KOPT-K1 (cell line): ENCODE data around the gene SLC30A3.
"Not testable (repeated sequence)": the region's sequence is repeated elsewhere in the genome, so short reads cannot be mapped to it uniquely, and the experiment has no call there.

Experiments used
- H3K27ac ChIP-seq: fragments of 200-600 bp; sonication (generic); 2 replicates; pipeline ENCODE4 v1.5.1; 2016; ENCODE audit warnings: antibody characterized with exemption, mild to moderate bottlenecking, low read depth, low read length; ENCODE audit not compliant: poor library complexity, severe bottlenecking
- H3K36me3 ChIP-seq: fragments of 200-600 bp; sonication (generic); 2 replicates; pipeline ENCODE4 v1.5.1; 2017; ENCODE audit warnings: antibody characterized with exemption, mild to moderate bottlenecking, low read length, moderate library complexity; ENCODE audit not compliant: insufficient read depth
- H3K9me3 ChIP-seq: fragments of 200-600 bp; sonication (generic); 2 replicates; pipeline ENCODE4 v1.5.1; 2017; ENCODE audit warnings: antibody characterized with exemption, low read length, mild to moderate bottlenecking; ENCODE audit not compliant: insufficient read depth, poor library complexity, severe bottlenecking

The SLC30A3 gene

DNA sequence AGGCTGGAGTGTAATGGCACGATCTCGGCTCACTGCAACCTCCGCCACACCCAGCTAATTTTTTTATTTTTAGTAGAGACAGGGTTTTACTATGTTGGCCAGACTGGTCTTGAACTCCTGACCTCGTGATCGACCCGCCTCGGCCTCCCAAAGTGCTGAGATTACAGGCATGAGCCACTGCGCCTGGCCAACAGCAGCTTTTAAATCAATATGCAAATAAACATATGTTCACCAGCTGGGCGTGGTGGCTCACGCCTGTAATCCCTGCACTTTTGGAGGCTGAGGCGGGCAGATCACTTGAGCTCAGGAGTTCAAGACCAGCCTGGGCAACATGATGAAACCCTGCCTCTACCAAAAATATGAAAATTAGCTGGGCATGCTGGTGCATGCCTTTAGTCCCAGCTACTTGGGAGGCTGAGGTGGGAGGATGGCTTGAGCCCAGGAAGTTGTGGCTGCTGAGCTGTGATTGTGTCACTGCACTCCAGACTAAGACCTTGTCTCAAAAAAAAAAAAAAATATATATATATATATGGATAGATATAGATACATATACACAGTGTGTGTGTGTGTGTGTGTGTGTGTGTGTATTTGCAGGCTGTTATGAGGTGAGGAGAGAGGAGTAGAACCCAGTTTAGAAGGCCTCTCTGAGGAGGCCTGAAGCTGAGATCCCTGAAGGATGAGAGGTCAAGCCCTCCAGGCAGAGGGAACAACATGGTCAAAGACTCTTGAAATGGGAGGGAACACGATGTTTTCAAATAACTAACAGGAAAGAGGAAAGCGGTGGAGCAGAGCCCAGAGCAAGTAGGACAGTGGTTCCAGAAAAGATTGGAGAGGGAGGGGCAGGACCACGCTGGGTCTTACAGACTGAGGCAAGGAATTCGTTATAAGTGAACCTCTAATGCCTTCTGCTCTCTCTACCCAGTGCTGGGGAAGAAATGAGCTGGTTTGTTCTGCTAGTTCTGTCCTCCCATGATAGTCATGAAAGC is 10.0 kb upstream of the SLC30A3 start:
- not testable (repeated sequence) for H3K9me3 ChIP-seq, H3K36me3 ChIP-seq, H3K27ac ChIP-seq

GRCh38 chr2:27271631-27272340 is 8.9 kb upstream of the SLC30A3 start:
- Histone ChIP-seq H3K36me3 (no peaks in the 10 kb centered on the region), H3K9me3 (no peaks in the 10 kb centered on the region), H3K27ac (no peak overlapping the region)

GRCh38 chr2:27270670-27271069 is 7.8 kb upstream of the SLC30A3 start:
- H3K9me3 ChIP-seq = no peaks in the 10 kb centered on the region
- H3K36me3 ChIP-seq = no peaks in the 10 kb centered on the region

GRCh38 chr2:27270131-27270530 is 7.3 kb upstream of the SLC30A3 start:
- Histone ChIP-seq H3K36me3 (no peaks in the 10 kb centered on the region), H3K27ac (no peak overlapping the region), H3K9me3 (no peaks in the 10 kb centered on the region)

More at GRCh38 chr2:27270670-27271069, 7.8 kb upstream of the SLC30A3 start:
- no peak overlapping the region for H3K27ac ChIP-seq

DNA sequence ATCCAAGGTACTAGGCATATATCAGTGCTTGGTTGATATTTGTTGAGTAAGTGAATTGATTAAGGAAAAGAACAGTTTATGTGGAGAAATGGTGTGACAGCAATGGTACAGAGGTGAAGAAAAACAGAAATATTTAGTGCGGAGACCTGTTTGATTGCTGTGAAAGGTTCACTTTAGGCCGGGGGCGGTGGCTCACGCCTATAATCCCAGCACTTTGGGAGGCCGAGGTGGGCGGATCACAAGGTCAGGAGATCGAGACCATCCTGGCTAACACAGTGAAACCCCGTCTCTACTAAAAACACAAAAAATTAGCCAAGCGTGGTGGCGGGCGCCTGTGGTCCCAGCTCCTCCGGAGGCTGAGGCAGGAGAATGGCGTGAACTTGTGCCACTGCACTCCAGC is 5.4 kb upstream of the SLC30A3 start:
- not testable (repeated sequence) for H3K36me3 ChIP-seq, H3K9me3 ChIP-seq, H3K27ac ChIP-seq

DNA sequence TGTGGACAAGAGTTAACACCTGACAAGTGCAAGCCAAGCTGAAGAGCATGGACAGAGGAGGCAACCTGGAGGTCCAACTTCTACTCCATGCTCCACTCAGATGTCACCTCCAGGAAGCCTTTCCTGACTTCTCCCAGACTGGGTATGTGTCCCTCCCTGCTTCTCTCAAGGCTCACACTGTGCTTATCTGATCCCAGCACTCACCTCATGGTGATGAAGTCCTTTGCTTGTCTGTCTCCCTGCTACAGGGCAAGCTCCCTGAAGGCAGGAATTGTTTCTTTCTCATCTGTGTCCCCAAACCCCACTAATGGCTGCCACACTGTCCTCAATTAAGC is 2.7 kb upstream of the SLC30A3 start:
- Histone ChIP-seq H3K27ac (no peak overlapping the region), H3K36me3 (no peaks in the 10 kb centered on the region), H3K9me3 (no peaks in the 10 kb centered on the region)

DNA sequence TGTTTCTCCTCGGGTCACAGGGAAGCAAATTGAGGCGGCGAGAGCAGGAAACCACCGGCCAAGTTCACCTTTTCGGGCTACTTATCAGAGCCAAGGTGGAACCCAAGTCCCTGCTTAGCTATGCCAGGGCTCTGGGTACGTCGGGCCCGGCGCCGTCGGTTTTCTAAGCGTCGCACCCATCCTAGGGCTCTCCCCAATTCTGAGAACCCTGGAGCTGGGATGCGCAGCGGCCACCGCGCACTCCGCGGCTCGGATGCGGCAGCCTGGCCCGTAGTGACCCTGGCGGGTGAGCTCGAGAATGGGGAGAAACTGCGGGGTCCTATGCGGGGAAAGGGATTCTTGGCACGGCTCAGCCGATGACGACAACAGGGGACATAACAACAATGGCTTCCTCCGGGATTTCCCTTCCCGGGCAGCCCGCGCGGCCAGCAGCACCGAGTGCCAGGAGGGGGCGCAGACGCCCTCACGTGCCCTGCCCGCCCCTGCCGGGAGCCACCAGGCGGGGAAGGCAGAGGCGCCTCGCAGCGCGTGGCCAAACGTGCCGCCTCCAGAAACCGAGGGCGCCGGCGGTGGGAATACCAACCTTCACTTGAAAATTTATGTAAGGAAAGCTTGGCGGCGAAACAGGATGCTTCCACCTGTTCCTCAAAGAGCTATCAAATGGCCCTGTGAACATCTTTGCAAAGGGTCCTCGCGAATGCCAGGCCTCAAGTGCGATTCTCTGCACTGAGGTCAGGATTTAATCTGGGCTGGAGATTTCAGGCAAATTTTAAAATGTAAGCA is 2.1 kb upstream of the SLC30A3 start:
- Histone ChIP-seq H3K9me3 (no peaks in the 10 kb centered on the region), H3K36me3 (no peaks in the 10 kb centered on the region), H3K27ac (no peak overlapping the region)

DNA sequence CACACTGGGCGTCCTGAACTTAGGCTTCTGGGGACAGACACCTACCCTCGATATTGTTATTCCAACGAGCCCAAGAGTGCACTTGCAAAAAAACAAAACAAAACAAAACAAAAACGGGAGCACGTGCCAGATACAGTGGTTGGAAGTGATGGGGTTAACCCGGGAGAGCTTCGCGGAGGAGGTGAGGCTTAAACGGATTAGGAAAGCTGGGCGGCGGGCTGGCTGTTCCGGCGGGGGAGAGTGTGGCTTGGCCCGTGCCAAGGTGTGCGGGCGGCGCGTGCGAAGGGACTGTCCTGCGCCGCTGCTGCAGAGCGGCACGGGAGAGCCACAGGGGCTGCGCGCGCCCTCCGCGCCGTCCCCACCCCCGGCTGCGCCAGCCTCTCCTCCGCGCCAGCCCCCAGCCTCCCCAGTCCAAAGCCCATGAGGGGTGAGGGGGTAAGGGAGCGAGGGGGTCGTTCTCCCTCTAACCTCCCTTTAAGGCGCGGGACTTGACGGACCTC is 1.5 kb upstream of the SLC30A3 start:
- no peaks in the 10 kb centered on the region for H3K9me3 ChIP-seq
- no peak overlapping the region for H3K27ac ChIP-seq
- no peaks in the 10 kb centered on the region for H3K36me3 ChIP-seq

DNA sequence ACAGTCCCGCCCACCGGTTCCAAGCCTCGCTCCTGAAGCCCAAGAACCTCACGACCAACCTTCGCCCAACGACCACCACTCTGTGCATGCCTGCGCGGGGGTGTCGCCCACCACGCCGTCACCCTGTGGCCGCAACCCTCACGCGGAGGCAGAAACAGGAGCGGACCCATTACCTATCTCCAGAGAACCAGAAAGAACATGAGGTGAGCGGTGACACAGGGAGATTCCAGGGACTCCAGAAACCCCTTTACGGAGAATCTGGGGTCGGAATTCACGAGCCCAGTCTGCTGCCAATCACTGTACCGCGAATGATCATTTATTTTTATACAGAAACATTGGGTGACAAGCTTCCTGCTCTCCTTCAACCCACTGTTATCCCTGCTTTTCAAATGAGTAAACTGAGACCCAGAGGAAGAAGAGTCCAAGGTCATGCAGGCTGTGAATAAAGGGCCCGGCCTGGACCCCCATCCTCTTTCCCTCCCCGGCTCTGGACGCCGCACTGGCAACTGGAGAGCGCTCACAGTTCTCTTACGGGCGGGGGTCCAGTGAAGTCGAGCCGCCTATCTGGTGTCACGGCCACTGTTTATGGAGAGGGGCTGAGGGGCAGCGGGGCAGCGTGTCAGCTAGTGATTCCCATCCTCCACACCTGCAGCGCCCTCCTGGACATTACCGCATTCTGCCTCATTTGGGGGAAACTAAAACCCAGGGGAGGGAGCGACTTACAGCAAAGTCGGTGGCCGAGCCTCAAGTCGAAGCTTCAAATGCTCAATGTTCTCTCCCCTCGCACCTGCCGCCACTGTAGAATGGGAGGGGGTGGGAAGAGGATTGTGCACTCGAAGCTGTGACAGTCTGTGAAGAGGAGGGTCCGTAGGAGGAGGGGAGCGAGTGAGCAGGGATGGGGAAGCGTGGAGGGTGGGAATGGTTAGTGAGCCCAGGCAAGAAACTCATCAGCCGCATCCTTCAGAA is 723 bp upstream of the SLC30A3 start:
- Histone ChIP-seq H3K9me3 (no peaks in the 10 kb centered on the region), H3K36me3 (no peaks in the 10 kb centered on the region), H3K27ac (no peak overlapping the region)

- H3K36me3 ChIP-seq = no peaks in the 10 kb centered on the region
- H3K9me3 ChIP-seq = no peaks in the 10 kb centered on the region
- H3K27ac ChIP-seq = no peak overlapping the region
Measured at GRCh38 chr2:27261926-27262298, 935 bp downstream of the SLC30A3 start.

- H3K27ac ChIP-seq = no peak overlapping the region
- H3K36me3 ChIP-seq = no peaks in the 10 kb centered on the region
- no peaks in the 10 kb centered on the region for H3K9me3 ChIP-seq
Measured at GRCh38 chr2:27261241-27261925, 1.5 kb downstream of the SLC30A3 start.

GRCh38 chr2:27258051-27258450 is 4.8 kb downstream of the SLC30A3 start:
- no peaks in the 10 kb centered on the region for H3K9me3 ChIP-seq
- no peaks in the 10 kb centered on the region for H3K36me3 ChIP-seq
- H3K27ac ChIP-seq = no peak overlapping the region

- Histone ChIP-seq H3K27ac (no peak overlapping the region), H3K36me3 (no peaks in the 10 kb centered on the region), H3K9me3 (no peaks in the 10 kb centered on the region)
Measured at GRCh38 chr2:27256855-27257454, 5.9 kb downstream of the SLC30A3 start.
